Suppressor macrophage (primary cell): ENCODE data around the gene PHAX.
"Not testable (repeated sequence)": the region's sequence is repeated elsewhere in the genome, so short reads cannot be mapped to it uniquely, and the experiment has no call there.

Experiments
- DNase-seq, 4 experiments: peaks; one replicate each; pipeline ENCODE4 v3.0.0-alpha.2; 2020 to 2022
- total RNA-seq, 17 experiments: gene quantifications; one replicate each; lab custom pipeline; 2026; ENCODE audit warnings: mixed read lengths in 6 of 17, inconsistent platforms in 3 of 17; lab: John Stamatoyannopoulos, UW

The PHAX gene
- 17.7 to 58.9 (median 38.2) reads per million in 17 experiments for total RNA-seq

GRCh38 chr5:126600631-126601511 is at the start of gene PHAX:
Gene PHAX (plus strand): TSS chr5:126600947. CDS start chr5:126600963, 16 bp downstream.
- peak; percentile 86 to 95 (median 90) for DNase-seq

- DNase-seq = no peak
Observed at GRCh38 chr5:126552614-126553013, 48.1 kb upstream of the PHAX start.

GRCh38 chr5:126555101-126555500 is 45.6 kb upstream of the PHAX start:
- DNase-seq = not testable (repeated sequence)

- DNase-seq = peak in 1 of 4 experiments; percentile 6
Observed at GRCh38 chr5:126561908-126562307, 38.8 kb upstream of the PHAX start.

GRCh38 chr5:126562823-126563222 is 37.9 kb upstream of the PHAX start:
- DNase-seq = no peak

- no peak for DNase-seq
Observed at GRCh38 chr5:126568206-126568755, 32.5 kb upstream of the PHAX start.

- DNase-seq = no peak
Observed at GRCh38 chr5:126575644-126576043, 25.1 kb upstream of the PHAX start.

- no peak for DNase-seq
Observed at GRCh38 chr5:126576974-126577373, 23.8 kb upstream of the PHAX start.

GRCh38 chr5:126577415-126577814 is 23.3 kb upstream of the PHAX start:
- DNase-seq = no peak

GRCh38 chr5:126579716-126580115 is 21.0 kb upstream of the PHAX start:
- no peak for DNase-seq

GRCh38 chr5:126583761-126584160 is 17.0 kb upstream of the PHAX start:
- DNase-seq = no peak

GRCh38 chr5:126587551-126588390 is 13.0 kb upstream of the PHAX start:
- DNase-seq = no peak

GRCh38 chr5:126589536-126590297 is 11.0 kb upstream of the PHAX start:
- DNase-seq = no peak

GRCh38 chr5:126591549-126591948 is 9.2 kb upstream of the PHAX start:
- no peak for DNase-seq

- peak; percentile 57 to 84 (median 72) for DNase-seq
Observed at GRCh38 chr5:126594748-126595485, 5.8 kb upstream of the PHAX start, which contains the start of gene ALDH7A1. Gene ALDH7A1 (minus strand): TSS chr5:126595219. CDS start chr5:126595198, 21 bp downstream.

- DNase-seq = no peak
Observed at GRCh38 chr5:126595486-126596083, 5.2 kb upstream of the PHAX start.

GRCh38 chr5:126597156-126597555 is 3.6 kb upstream of the PHAX start:
- peak in 1 of 4 experiments; percentile 5 for DNase-seq

- DNase-seq = peak; percentile 8 to 36 (median 24)
Observed at GRCh38 chr5:126599499-126599898, 1.2 kb upstream of the PHAX start.

GRCh38 chr5:126599971-126600630 is 646 bp upstream of the PHAX start:
- peak in 3 of 4 experiments; percentile 6 to 47 (median 26) for DNase-seq

GRCh38 chr5:126603402-126603991 is 2.8 kb downstream of the PHAX start:
- DNase-seq = no peak
